IMR-90 (cell line): ENCODE data around the gene USP32. TPM values are rescaled to one million over a fixed set of nuclear protein-coding genes. Genes with fewer than 3 reads are reported as not detected.

ENCODE experiments used
- ATAC-seq: fragments of 200-7000 bp; cut with Tn5 transposase; 2 replicates; pipeline ENCODE4 v1.9.1; 2020; ENCODE audit warnings: low read depth, mild to moderate bottlenecking, moderate library complexity
- BruUV-seq: library from RNA; stranded (reverse); fragments of 400-500 nt; replicated peaks from 2 replicates; lab custom pipeline; 2021; lab: Mats Ljungman, UMichigan
- CTCF ChIA-PET: fragments of 300-600 bp; formaldehyde crosslinking; extraction: SDS; loops from one replicate; lab custom pipeline; 2021; ENCODE audit warnings: antibody characterized with exemption; lab: Yijun Ruan, JAX
- POLR2A ChIA-PET: fragments of 300-600 bp; sonication (Branson Sonifier 250); formaldehyde crosslinking; loops from one replicate; lab custom pipeline; 2022; ENCODE audit warnings: antibody characterized with exemption; ENCODE audit not compliant: unreplicated experiment; lab: Charles Lee
- DNase-seq: peaks from one replicate; pipeline ENCODE4 v3.0.0; 2013
- H2AFZ ChIP-seq: replicated peaks from 2 replicates; pipeline ENCODE3; 2013; ENCODE audit warnings: low read length, mild to moderate bottlenecking; ENCODE audit not compliant: poor library complexity
- H2AK5ac ChIP-seq: 2 replicates; pipeline ENCODE4 v1.6.1; 2013; ENCODE audit warnings: low read depth, low read length, inconsistent platforms
- H2AK9ac ChIP-seq: replicated peaks from 2 replicates; pipeline ENCODE3; 2013; ENCODE audit warnings: mild to moderate bottlenecking, low read depth, low read length, moderate library complexity; ENCODE audit not compliant: poor library complexity
- H2BK120ac ChIP-seq: 2 replicates; pipeline ENCODE4 v1.6.1; 2013; ENCODE audit warnings: low read depth, low read length, inconsistent platforms
- H2BK15ac ChIP-seq: 3 replicates; pipeline ENCODE4 v1.6.1; 2013; ENCODE audit warnings: low read depth, low read length, inconsistent platforms
- H2BK20ac ChIP-seq: 2 replicates; pipeline ENCODE4 v1.6.1; 2013; ENCODE audit warnings: low read depth, mild to moderate bottlenecking, inconsistent platforms, low read length, moderate library complexity
- H2BK5ac ChIP-seq: 2 replicates; pipeline ENCODE4 v1.6.1; 2013; ENCODE audit warnings: mild to moderate bottlenecking, low read depth, low read length, inconsistent platforms; ENCODE audit not compliant: poor library complexity, severe bottlenecking
- H3K14ac ChIP-seq: replicated peaks from 2 replicates; pipeline ENCODE4 v1.6.1; 2013; ENCODE audit warnings: low read depth, low read length, inconsistent platforms
- H3K18ac ChIP-seq: 2 replicates; pipeline ENCODE4 v1.6.1; 2013; ENCODE audit warnings: low read depth, low read length, control low read depth
- H3K23ac ChIP-seq: 2 replicates; pipeline ENCODE4 v1.6.1; 2013; ENCODE audit warnings: low read depth, low read length, inconsistent platforms
- H3K27ac ChIP-seq: 2 replicates; pipeline ENCODE4 v1.5.1; 2013; ENCODE audit warnings: mild to moderate bottlenecking, control low read depth, low read length; ENCODE audit not compliant: insufficient read depth
- H3K27me3 ChIP-seq: 2 replicates; pipeline ENCODE4 v1.6.1; 2013; ENCODE audit warnings: low read length; ENCODE audit not compliant: control insufficient read depth, insufficient read depth
- H3K36me3 ChIP-seq: 2 replicates; pipeline ENCODE4 v1.6.1; 2013; ENCODE audit warnings: low read length, mixed read lengths; ENCODE audit not compliant: control insufficient read depth, insufficient read depth
- H3K4ac ChIP-seq: 2 replicates; pipeline ENCODE4 v1.6.1; 2013; ENCODE audit warnings: low read depth, low read length, inconsistent platforms
- H3K4me1 ChIP-seq: 2 replicates; pipeline ENCODE4 v1.6.1; 2013; ENCODE audit warnings: low read length, mixed read lengths; ENCODE audit not compliant: control insufficient read depth, insufficient read depth
- H3K4me2 ChIP-seq: 2 replicates; pipeline ENCODE4 v1.6.1; 2013; ENCODE audit warnings: low read depth, mild to moderate bottlenecking, control low read depth, low read length, moderate library complexity
- H3K4me3 ChIP-seq: 2 replicates; pipeline ENCODE4 v1.5.1; 2013; ENCODE audit warnings: low read depth, mild to moderate bottlenecking, control low read depth, low read length, moderate library complexity; ENCODE audit not compliant: insufficient read depth
- H3K56ac ChIP-seq: 2 replicates; pipeline ENCODE4 v1.6.1; 2013; ENCODE audit warnings: low read length, inconsistent platforms; ENCODE audit not compliant: insufficient read depth; ENCODE audit errors: extremely low read depth
- H3K79me1 ChIP-seq, 2 experiments: 2 replicates each; pipeline ENCODE4 v1.6.1; 2013; ENCODE audit warnings: low read length in 2 of 2, inconsistent platforms in 1 of 2, low read depth in 1 of 2
- H3K9ac ChIP-seq: 2 replicates; pipeline ENCODE4 v1.6.1; 2013; ENCODE audit warnings: low read depth, low read length, control low read depth
- H3K9me1 ChIP-seq: 2 replicates; pipeline ENCODE4 v1.6.1; 2013; ENCODE audit warnings: low read length, inconsistent platforms; ENCODE audit not compliant: insufficient read depth
- H3K9me3 ChIP-seq: 2 replicates; pipeline ENCODE4 v1.6.1; 2013; ENCODE audit warnings: low read length; ENCODE audit not compliant: control insufficient read depth, insufficient read depth
- H4K20me1 ChIP-seq: 2 replicates; pipeline ENCODE4 v1.6.1; 2013; ENCODE audit warnings: low read length, inconsistent platforms; ENCODE audit not compliant: insufficient read depth
- H4K5ac ChIP-seq: 2 replicates; pipeline ENCODE4 v1.6.1; 2013; ENCODE audit warnings: mild to moderate bottlenecking, low read depth, low read length, control low read depth
- H4K8ac ChIP-seq, 2 experiments: 2 replicates each; pipeline ENCODE4 v1.6.1; 2013; ENCODE audit warnings: low read depth in 2 of 2, low read length in 2 of 2, control low read depth in 1 of 2, inconsistent platforms in 1 of 2
- H4K91ac ChIP-seq: 2 replicates; pipeline ENCODE4 v1.6.1; 2013; ENCODE audit warnings: low read depth, low read length, inconsistent platforms; ENCODE audit not compliant: insufficient read depth
- FOS ChIP-seq: fragments of 150-350 bp; IDR thresholded peaks from 2 replicates; pipeline ENCODE4 v1.6.1; 2016; ENCODE audit warnings: low read depth, low read length
- RFX5 ChIP-seq: IDR thresholded peaks from 2 replicates; pipeline ENCODE4 v1.8.0; 2012; ENCODE audit warnings: low read depth, mild to moderate bottlenecking, low read length, moderate library complexity
- WGBS, 2 experiments: methylation state at CpG; one replicate each; pipeline versions ENCODE4 v1.1.5 to v1.1.7; 2013; ENCODE audit warnings: missing lambda C conversion rate in 2 of 2; ENCODE audit not compliant: insufficient read length in 1 of 2; ENCODE audit errors: extremely low coverage in 2 of 2; 5-methylcytosine and 5-hydroxymethylcytosine counted together
- dilution Hi-C: fragments of 300-500 bp; cut with HindIII; formaldehyde crosslinking; loops from one replicate; pipeline ENCODE4 v1.14.3; 2018; ENCODE audit warnings: low sequenced_read_pairs; ENCODE audit not compliant: unreplicated experiment
- in situ Hi-C: fragments of 300-500 bp; cut with MboI; formaldehyde crosslinking; loops from 3 replicates; pipeline ENCODE4 v1.14.3; 2019; ENCODE audit warnings: low sequenced_read_pairs, inconsistent platforms, mixed read lengths
- intact Hi-C: fragments of 100-400 bp; cut with micrococcal nuclease; formaldehyde crosslinking; loops from 2 replicates; pipeline ENCODE4 v1.10.0; 2022
- polyA plus RNA-seq, 3 experiments: library from polyadenylated mRNA; depleted of rRNA; stranded (reverse); fragments of >200 nt; gene quantifications; 2 replicates each; pipeline ENCODE4 v1.2.3, GENCODE V29; 2012; ENCODE audit warnings: low replicate concordance in 1 of 3
- total RNA-seq: library from RNA; depleted of rRNA; stranded (reverse); fragments of >200 nt; gene quantifications from 2 replicates; pipeline ENCODE4 v1.2.3, GENCODE V29; 2012

The USP32 gene
- total and polyA plus RNA-seq, 2 of the 4 experiments (the other 2 are of a cell fraction), result 16.8 to 46.8 TPM

GRCh38 chr17:60372790-60373483, 19.0 kb downstream of the USP32 start:
- H3K4me3 ChIP-seq, result no peak overlapping the region
- peak overlapping the region; percentile 67 for H3K14ac ChIP-seq
- no peaks in the 10 kb centered on the region for H3K27me3 ChIP-seq
- H2BK5ac ChIP-seq, result peak overlapping the region; percentile 26
- ChIA-PET POLR2A (no interaction called here), CTCF (no interaction called here)
- peak overlapping the region; percentile 35 for H2AK9ac ChIP-seq
- dilution Hi-C loops (no loop called here), in situ Hi-C loops (no loop called here), intact Hi-C loops (no loop called here)
- peaks cover 2% of the 10 kb centered on the region for H3K36me3 ChIP-seq
- H2BK20ac ChIP-seq, result no peak overlapping the region
- BruUV-seq, result no TSS peak
- peak overlapping the region in 1 of 2 experiments; percentile 37; a peak in 1 of 4 replicates for H4K8ac ChIP-seq
- 0 out of 2 replicates have a peak overlapping the region, but pooled peaks have one; percentile 35 for H2BK120ac ChIP-seq
- H3K27ac ChIP-seq, result no peak overlapping the region; the same call in 1 of the 2 replicates
- H4K91ac ChIP-seq, result peak overlapping the region; percentile 25; the same call in 1 of the 2 replicates
- no peaks in the 10 kb centered on the region for H3K9me3 ChIP-seq
- H3K4me1 ChIP-seq, result peaks cover 10% of the 10 kb centered on the region
- H4K5ac ChIP-seq, result no peak overlapping the region
- peak overlapping the region; percentile 35; the same call in 1 of the 2 replicates for H3K4me2 ChIP-seq
- no peak overlapping the region for H3K56ac ChIP-seq
- peaks cover 28 to 51% of the 10 kb centered on the region in 2 experiments for H3K79me1 ChIP-seq
- H3K4ac ChIP-seq, result peak overlapping the region; percentile 54
- H3K9me1 ChIP-seq, result peaks cover 6% of the 10 kb centered on the region; the same call in 1 of the 2 replicates
- peak; percentile 87 for DNase-seq
- H2AK5ac ChIP-seq, result peak overlapping the region; percentile 46; the same call in 1 of the 2 replicates
- no CpG with 5 or more reads among the region's 6 CpGs for WGBS, 2 experiments
- 0 out of 3 replicates have a peak overlapping the region, but pooled peaks have one; percentile 18 for H2BK15ac ChIP-seq
- H4K20me1 ChIP-seq, result peaks cover 33% of the 10 kb centered on the region
- TF ChIP-seq RFX5 (no peak), FOS (peak; percentile 61)
- H2AFZ ChIP-seq, result no peak overlapping the region
- ATAC-seq, result peak; percentile 99
- peak overlapping the region; percentile 4; the same call in 1 of the 2 replicates for H3K18ac ChIP-seq
- H3K9ac ChIP-seq, result no peak overlapping the region
- H3K23ac ChIP-seq, result no peak overlapping the region
